H1 (cell line): Measurements from ENCODE around the gene SEMA6A.

ENCODE experiments used
- CTCF ChIP-seq, 3 experiments: IDR thresholded peaks; 1 replicate in 2 of 3; 2 replicates in 1 of 3; pipeline versions ENCODE4 v1.5.1 to v1.6.1; 2011; ENCODE audit warnings: low read length in 3 of 3, mild to moderate bottlenecking in 3 of 3, inconsistent platforms in 2 of 3, low read depth in 1 of 3, moderate library complexity in 1 of 3; ENCODE audit not compliant: insufficient read depth in 1 of 3; ENCODE audit errors: control extremely low read depth in 1 of 3
- EZH2 ChIP-seq: fragments of 200-600 bp; sonication (generic); IDR thresholded peaks from 2 replicates; pipeline ENCODE4 v1.7.1; 2012; ENCODE audit warnings: low read depth, mild to moderate bottlenecking, moderate library complexity, low read length, inconsistent platforms; ENCODE audit not compliant: severe bottlenecking
- GTF2F1 ChIP-seq: IDR thresholded peaks from 2 replicates; pipeline ENCODE4 v1.6.1; 2012; ENCODE audit warnings: low read depth, low read length, improper control_type of control experiment, borderline replicate concordance
- MAX ChIP-seq: IDR thresholded peaks from 2 replicates; pipeline ENCODE4 v1.6.1; 2012; ENCODE audit warnings: inconsistent platforms
- POLR2A ChIP-seq, 2 experiments: IDR thresholded peaks; 1 replicate in 1 of 2; 2 replicates in 1 of 2; pipeline ENCODE4 v1.6.1; 2011; ENCODE audit warnings: low read depth in 2 of 2, low read length in 2 of 2, mild to moderate bottlenecking in 2 of 2; ENCODE audit errors: control extremely low read depth in 1 of 2
- RFX5 ChIP-seq: IDR thresholded peaks from 2 replicates; pipeline ENCODE4 v1.6.1; 2011; ENCODE audit warnings: low read depth, low read length, improper control_type of control experiment, borderline replicate concordance
- SP1 ChIP-seq: IDR thresholded peaks from 2 replicates; pipeline ENCODE4 v1.6.1; 2011; ENCODE audit warnings: low read depth, low read length
- USF2 ChIP-seq: IDR thresholded peaks from 2 replicates; pipeline ENCODE4 v1.6.1; 2011; ENCODE audit warnings: low read length, improper control_type of control experiment
- ZNF274 ChIP-seq: IDR thresholded peaks from 2 replicates; pipeline ENCODE4 v1.7.0; 2012; ENCODE audit warnings: low read length, borderline replicate concordance; ENCODE audit errors: extremely low read depth

- TF ChIP-seq EZH2 (no peak), CTCF (IDR thresholded peaks at IDR 0.05; ENCODE audit: control extremely low read depth in 1 of 3, insufficient read depth in 1 of 3, low read depth in 1 of 3, low read length in 3 of 3) (no peak), GTF2F1 (no peak), USF2 (no peak), MAX (no peak), SP1 (no peak), POLR2A (IDR thresholded peaks at IDR 0.05; ENCODE audit: control extremely low read depth in 1 of 2, low read depth in 2 of 2, low read length in 2 of 2) (no peak), ZNF274 (no peak), RFX5 (no peak)
Observed at GRCh38 chr5:116409591-116410296, 164.9 kb downstream of the SEMA6A start.
